Hematopoietic multipotent progenitor cell treated with erythropoietin and hydrocortisone succinate and interleukin-3 and kit ligand, for 15 days (in vitro differentiated cells): ENCODE data around the gene FCHSD1.

Experiments
- DNase-seq: peaks from one replicate; pipeline ENCODE4 v3.0.0-alpha.2; 2015; ENCODE audit warnings: low spot score

Gene FCHSD1

DNA sequence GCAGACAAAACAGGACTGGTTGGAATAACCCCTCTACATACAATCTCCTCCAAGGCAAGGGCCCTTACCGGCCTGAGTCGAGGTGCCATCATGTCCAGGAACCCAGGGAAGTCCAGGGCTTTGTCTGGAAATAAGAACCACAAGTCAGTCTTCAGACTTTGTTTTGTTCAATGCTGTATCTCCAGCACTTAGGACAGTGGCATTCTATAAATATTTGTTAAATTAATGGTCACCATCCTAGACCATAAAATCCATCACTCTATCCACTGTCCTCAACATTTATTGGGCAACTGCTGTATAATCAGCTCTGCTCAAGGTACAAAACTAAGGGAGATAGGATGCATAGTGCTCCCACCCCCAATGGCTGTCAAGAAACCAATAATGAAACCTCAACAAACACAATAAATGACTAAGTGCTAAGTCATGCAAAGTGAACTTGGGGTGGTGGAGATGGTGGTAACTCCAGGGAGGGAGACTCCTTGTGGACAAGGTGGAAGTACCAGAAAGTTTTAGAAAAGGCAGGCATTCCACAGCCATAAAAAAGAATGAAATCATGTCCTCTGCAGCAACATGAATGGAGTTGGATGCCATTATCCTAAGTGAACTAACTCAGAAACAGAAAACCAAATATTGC, 9.5 kb downstream of the FCHSD1 start:
- no peak for DNase-seq

DNA sequence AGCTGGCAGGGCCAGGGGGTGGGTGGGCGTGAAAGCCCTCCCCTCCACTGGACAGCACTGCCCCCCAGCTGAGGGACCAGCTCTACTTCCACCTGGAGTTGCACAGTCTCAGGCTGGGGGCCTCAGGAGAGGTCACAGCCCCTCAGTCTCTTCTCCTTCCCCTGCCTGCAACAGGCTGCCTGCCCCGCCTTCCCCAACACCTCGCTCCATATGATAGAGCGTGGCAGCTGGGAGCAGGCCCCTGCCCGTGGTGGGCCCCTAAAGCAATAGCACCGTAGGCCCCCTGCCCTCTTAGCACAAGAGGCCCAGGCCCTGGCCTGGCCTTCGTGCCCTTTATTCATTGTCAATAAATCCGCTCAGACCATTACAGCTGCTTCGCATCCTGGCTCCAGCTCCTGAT, 10.5 kb downstream of the FCHSD1 start:
- DNase-seq, result no peak

GRCh38 chr5:141640051-141640415, 11.2 kb downstream of the FCHSD1 start:
- no peak for DNase-seq

DNA sequence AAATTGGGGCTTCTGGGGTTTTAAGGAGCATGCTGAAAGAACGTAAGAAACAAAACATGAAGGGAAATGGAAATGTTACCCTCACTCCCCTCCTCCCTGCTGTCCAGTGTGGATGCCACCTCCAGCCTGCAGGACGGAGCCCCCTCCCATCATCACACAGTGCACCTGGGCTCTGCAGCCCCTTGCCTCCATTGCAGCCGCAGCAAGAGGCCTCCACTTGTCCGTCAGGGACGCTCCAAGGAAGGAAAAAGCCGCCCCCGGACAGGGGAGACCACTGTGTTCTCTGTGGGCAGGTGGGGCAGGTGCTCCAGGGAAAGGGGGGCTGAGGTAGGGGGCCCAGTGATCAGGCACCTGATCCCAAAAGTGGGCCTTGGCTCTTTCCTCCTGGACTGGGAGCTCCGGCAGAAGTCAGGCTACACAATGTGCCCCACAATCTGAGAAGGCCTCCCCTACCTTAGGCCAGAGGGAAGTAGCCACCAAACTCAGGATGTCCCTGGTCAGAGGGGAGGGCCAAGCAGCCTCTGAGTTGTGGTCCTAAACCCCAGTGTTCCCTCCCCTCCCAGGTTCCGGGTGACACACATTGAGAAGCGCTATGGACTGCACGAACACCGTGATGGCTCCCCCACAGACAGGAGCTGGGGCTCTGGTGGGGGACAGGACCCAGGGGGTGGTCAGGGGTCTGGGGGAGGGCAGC, 11.7 kb downstream of the FCHSD1 start:
- no peak for DNase-seq

GRCh38 chr5:141638771-141639170, 12.4 kb downstream of the FCHSD1 start:
- no peak for DNase-seq

DNA sequence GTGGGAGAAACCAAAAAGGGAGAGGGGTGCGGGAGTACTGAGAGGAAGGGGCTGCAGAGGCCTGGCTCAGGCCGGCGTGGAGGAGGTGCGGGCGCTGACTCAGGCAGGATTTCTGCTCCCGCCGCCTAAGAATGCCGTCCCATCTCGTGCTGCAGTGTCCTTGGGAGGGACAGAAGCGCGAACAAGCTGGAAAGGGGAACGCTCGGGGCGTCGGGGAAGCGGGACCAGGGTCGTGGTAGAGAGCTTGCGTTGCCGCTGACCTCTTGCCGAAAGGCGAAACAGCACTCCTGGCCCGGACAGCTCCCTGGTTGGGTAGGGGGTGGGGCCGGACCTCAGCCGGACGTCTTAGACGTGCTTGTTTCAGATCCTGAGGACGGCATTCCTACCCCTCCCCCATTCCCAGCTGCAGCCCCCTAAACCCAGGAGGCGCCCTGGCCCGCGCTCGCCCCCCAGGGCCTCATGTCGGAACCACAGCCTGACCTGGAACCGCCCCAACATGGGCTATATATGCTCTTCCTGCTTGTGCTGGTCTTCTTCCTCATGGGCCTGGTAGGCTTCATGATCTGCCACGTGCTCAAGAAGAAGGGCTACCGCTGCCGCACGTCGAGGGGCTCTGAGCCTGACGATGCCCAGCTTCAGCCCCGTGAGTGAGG, 13.3 kb downstream of the FCHSD1 start:
- DNase-seq, result peak; percentile 47

DNA sequence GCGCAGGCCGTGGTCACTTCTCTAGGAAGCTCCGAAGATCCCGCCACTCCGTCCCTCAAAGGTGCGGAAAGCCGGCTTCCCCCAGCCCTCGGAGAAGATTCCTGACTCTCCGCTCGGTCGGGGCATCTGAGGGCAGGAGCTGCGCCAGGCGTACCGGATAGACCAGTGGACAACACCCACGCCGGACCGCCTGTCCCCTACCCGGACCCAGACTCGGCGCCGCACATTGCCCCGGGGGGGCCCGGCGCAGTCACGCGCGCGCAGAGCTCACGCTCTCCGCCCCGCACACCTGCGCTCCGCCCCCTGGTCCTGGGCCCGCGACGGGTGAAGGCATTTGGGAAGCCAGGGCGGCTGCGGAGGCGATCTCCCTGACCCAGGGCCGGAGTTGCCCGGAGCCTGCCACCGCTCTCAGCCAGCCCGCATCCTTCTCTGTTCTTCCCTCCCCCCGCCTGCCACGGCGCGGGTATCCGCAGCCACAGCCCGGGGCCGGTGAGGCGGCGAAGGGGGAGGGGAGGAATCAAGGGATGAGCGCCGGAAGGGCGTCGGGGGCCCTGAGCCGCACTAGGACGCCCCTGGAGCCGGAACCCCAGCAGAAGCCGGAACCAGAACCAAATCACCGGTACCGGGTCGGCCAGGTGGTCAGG, 14.0 kb downstream of the FCHSD1 start:
- DNase-seq, result peak; percentile 36

- peak; percentile 92 for DNase-seq
Observed at GRCh38 chr5:141636413-141637122, 14.7 kb downstream of the FCHSD1 start, which contains the start of the genes HDAC3 and RELL2. Gene HDAC3, minus strand, starts transcription at chr5:141636849. Its CDS starts 59 bp downstream, at chr5:141636790. Gene RELL2, plus strand, starts transcription at chr5:141636997. Its CDS starts 1,229 bp downstream, at chr5:141638226.

DNA sequence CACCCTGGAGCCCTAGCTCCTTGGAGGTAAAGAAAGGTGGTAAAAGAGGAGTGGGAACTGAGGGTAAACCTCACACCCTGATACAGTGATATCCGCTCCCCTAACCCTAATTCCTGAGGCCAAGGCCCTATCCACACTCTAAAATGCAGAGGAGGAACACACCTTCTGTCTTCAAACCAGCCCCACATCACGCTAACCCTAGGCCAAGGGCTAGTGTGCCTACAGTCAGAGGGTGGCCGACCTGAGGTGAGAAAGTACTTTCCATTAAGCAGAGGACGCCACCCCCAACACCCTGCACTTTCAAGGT, 15.2 kb downstream of the FCHSD1 start:
- DNase-seq, result no peak

- DNase-seq, result no peak
Observed at GRCh38 chr5:141635646-141636045, 15.6 kb downstream of the FCHSD1 start.

DNA sequence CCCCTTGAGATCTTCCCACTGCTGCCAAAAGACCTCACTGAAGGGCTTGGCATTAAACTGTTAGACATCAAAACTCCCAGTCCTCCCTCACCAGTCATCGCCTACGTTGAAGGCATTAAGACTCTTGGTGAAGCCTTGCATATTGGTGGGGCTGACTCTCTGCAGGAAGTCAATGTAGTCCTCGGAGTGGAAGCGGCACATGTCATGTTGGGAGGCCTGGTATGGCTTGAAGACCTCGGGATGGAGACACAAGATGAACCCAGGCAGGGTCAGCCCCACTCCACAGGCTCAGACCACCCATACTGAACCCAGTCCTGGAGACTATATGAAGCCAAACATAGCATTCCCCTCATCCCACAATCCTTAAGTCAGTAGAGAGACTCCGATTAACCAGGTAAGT, 16.5 kb downstream of the FCHSD1 start:
- DNase-seq, result no peak

DNA sequence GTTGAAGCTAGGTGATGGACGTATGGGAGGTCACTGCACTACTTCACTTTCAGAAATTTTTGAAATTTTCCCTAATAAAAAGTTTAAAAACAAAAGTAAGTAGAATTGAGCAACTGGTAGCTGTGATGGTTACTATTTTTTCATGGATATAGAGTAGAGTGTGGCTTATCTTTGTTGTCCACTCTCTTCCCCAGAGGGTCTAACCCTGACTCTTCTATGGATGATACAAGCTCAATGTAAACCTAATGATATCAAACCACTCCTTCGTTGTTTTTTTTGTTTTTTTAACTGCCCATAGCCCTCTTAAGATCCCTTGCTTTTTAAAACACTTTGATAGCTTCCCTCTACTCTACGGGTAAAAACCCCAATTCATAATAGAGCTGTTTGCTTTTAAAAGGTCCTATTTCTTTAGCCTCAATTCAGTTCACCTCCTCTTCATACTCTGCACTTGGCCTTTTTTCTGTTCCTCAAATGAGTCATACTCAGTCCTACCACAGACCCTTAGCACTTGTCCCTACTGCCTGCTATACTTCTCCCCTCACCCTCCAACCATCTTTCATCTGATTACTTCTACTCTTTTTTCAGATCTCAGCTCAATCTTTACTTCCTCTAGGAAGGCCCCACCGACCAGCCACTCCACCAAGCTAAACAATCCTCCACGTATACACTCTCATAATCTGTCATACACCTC, 17.2 kb downstream of the FCHSD1 start:
- peak; percentile 43 for DNase-seq

DNA sequence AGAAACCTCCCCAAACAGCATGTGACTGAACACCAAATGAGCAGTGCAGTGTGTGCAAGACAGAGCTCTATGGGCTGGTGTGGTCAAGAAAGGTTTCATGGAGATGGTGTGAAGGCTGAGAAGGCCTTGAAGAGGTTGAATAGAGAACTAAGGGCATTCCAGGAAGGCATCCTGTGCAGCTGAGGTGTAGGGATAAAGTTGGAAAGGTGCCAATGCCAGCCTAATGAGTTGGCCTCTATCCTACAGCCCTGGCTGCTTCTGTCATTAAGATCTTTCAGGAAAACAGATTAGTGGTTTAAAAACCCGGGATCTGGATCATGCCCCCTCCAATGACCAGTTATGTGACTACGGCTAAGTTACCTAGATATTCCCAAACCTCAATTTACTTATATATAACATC, 18.6 kb downstream of the FCHSD1 start:
- DNase-seq, result no peak

- no peak for DNase-seq
Observed at GRCh38 chr5:141630570-141631140, 20.6 kb downstream of the FCHSD1 start.

GRCh38 chr5:141628175-141628788, 22.9 kb downstream of the FCHSD1 start:
- no peak for DNase-seq

DNA sequence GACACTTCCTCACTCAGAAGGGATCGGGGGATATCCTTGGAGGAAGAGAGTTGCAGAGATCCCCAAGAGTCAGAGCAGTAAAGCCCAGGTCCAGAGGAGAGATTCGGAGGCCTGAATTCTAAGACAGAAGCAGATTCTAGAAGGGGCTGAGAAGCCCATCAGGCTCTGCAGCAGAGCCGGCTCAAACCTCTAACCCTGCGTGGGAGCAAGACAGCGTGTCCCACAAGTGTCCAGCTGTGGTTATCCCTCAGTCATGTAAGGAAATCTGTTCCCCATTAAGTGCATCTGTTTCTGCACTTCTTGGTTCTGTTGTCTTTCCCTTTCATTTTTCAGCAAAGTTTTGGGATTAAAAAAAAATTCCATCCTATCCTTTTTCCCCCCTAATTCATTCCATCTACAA, 27.6 kb downstream of the FCHSD1 start:
- DNase-seq, result no peak

DNA sequence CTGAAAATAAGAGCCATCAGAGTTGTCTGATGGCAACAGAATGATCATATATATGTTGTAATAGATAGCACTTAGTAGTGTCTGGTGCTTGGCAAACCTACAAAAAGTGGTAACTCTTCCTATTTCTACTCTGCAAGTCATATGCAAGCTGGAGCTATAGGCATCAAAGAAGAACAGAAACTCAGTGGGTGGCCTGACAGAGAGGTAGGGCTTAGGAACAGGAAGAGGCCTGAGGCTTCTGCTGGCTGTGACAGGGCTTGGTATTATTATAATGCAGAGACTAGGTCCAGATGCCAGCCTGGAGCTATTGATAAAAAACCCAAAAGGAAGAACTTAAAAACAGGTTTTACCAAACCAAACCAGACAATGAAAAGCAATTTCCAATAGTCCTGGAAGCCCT, 28.0 kb downstream of the FCHSD1 start:
- DNase-seq, result no peak

DNA sequence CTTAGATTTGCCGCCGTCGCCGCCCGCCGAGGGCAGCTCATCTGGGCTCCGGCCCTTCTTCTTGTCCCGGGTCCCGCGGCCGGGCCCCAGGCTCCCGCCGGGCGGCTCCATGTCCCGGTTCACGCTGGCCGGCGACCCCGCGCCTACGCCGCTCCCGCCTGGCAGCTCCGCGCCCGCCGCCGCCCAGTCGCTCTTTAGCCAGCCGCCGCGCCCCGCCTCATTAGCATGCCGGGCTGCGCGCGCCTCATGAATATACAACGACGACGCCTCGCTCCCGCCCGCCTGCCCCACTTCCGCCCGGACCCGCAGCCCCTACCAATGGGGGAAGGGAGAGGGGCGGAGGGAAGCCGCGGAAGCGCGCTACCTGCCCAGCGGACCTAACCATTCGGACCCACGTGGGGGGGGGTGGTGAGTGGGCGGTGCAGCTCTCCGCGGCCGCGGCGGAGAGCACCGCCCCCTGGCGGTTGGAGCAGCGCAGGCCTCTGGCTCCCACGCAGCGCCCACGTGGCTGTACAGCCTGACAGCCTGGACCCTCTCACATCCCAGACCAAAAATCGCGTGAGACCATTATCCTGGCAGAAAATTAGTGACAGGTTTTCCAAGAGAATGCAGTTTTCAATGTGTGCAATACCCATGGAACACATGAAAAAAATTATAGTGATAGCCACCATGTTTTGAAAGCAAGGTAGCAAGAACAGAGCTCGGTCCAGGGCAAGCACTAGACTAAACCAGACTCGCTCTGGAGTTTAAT, 32.2 kb downstream of the FCHSD1 start, which contains the start of gene DIAPH1:
Gene DIAPH1, minus strand, starts transcription at position 197 of the 751 bp plus-strand sequence. Its CDS starts 86 bp downstream, at position 111.
- peak; percentile 96 for DNase-seq

DNA sequence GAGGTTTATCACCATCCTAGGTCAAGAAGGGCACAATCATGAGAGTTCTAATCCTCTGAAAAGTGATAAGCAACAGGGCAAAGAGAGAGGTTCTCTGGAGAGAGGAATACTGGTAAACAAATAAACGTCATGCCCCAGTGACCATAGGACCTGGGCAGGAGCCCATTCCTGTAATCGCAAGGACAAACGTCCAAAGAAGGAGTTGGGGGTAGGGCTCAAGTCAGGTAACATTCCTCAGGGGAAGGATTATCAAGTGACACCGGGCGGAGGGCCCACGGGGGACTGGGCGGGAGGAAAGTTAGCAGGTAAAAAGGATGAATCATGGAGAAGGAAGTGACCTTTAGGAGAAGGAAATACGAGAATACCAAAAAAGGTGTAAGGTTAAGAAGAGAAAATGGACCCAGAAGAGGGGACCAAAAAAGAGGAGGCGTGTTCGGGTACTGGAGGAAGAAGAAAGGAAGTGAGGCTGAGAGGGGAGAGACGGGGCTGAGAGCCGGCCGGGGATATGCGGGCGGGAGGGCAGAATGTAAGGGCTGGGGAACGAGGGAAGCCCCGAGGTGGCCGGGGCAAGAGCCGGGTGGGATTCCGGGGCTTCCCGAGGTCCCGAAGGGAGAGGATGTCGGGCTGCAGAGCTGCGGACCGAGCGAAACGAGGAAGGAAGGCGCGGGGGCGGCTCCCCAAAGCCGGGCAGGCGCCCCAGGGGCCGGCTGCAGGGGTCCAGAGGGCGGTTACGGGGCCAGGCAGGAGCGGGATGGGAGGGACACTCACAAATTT, 33.0 kb downstream of the FCHSD1 start:
- peak; percentile 35 for DNase-seq
